Esophagus (tissue), 2 donors: ENCODE results near the gene MEAK7. TPM values are rescaled to one million over a fixed set of nuclear protein-coding genes. Genes with fewer than 3 reads are reported as not detected.

Experiments used
- H3K27ac ChIP-seq, 2 donors: one replicate each; pipeline ENCODE4 v1.5.1; 2013; ENCODE audit warnings: low read depth in 2 of 2, mild to moderate bottlenecking in 2 of 2, inconsistent platforms in 1 of 2, low read length in 1 of 2, moderate library complexity in 1 of 2
- H3K27me3 ChIP-seq, 2 donors: one replicate each; pipeline ENCODE4 v1.6.1; 2013; ENCODE audit warnings: low read length in 2 of 2, control low read depth in 1 of 2, mild to moderate bottlenecking in 1 of 2; ENCODE audit not compliant: insufficient read depth in 2 of 2, control insufficient read depth in 1 of 2
- H3K36me3 ChIP-seq, 2 donors: one replicate each; pipeline ENCODE4 v1.6.1; 2013; ENCODE audit warnings: low read length in 1 of 2; ENCODE audit not compliant: control insufficient read depth in 2 of 2, insufficient read depth in 2 of 2
- H3K4me1 ChIP-seq, 2 donors: one replicate each; pipeline ENCODE4 v1.6.1; 2013; ENCODE audit warnings: low read length in 1 of 2; ENCODE audit not compliant: control insufficient read depth in 2 of 2, insufficient read depth in 2 of 2
- H3K4me3 ChIP-seq, 2 donors: one replicate each; pipeline ENCODE4 v1.5.1; 2013; ENCODE audit warnings: low read length in 2 of 2, mild to moderate bottlenecking in 2 of 2, low read depth in 1 of 2, moderate library complexity in 1 of 2
- H3K9me3 ChIP-seq, 2 donors: one replicate each; pipeline ENCODE4 v1.6.1; 2013; ENCODE audit warnings: mild to moderate bottlenecking in 2 of 2, low read depth in 1 of 2, low read length in 1 of 2, moderate library complexity in 1 of 2; ENCODE audit not compliant: control insufficient read depth in 2 of 2, insufficient read depth in 1 of 2
- WGBS, 2 donors: extraction: QIAGEN DNeasy Blood & Tissue Kit; methylation state at CpG; one replicate each; pipeline ENCODE4 v1.1.7; 2013; 5-methylcytosine and 5-hydroxymethylcytosine counted together
- polyA plus RNA-seq, 2 donors: library from polyadenylated mRNA; stranded (reverse); fragments of 200-250 nt; gene quantifications; one replicate each; pipeline ENCODE4 v1.2.3, GENCODE V29; 2013
- donor health status: healthy with polysubstance abuse.
- donor health status: Bipolar disorder and iron deficiency.

Gene MEAK7
- polyA plus RNA-seq, 2 donors: 9.5 to 13.8 TPM

DNA sequence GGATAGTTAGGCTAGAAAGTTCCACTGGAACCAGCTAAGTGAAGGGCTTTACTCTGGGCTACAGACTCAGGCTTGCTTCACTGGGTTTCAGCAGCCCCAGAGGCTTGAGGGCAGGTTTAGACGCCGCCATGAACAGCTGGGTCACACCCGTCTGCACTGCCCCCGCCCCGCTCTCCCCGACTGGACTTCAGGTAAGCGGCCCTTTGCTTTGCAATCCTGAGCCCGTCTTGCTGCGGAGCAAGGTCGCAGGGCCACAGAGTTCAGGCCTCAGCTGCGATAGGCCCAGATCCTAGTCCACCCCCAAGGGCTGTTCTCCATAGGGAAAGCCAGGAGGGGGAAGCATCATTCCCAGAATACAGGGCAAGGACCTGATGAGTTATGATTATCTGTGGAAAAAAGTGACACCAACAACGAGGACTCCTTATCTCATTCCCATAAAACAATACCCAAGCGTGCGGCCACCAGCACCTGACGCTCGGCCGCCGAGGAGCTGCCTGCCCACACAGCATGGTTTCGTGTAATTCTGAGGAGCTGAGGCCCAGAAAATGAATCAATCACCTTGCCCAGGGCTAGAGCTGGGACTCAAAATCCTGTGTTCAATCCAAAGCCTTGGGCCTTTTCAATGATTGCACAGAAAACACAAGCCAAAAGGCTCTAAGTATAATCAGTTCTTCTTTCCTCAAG lies 20.4 kb downstream of the MEAK7 start:
- WGBS, 2 donors: 86 to 90% methylated on average over 19 of the region's 19 CpGs
- Histone ChIP-seq H3K27me3 (no peaks in the 10 kb centered on the region), H3K36me3 (peaks cover 15 to 53% of the 10 kb centered on the region in 2 donors), H3K4me3 (no peak overlapping the region), H3K4me1 (no peaks in the 10 kb centered on the region), H3K27ac (no peak overlapping the region), H3K9me3 (no peaks in the 10 kb centered on the region)

DNA sequence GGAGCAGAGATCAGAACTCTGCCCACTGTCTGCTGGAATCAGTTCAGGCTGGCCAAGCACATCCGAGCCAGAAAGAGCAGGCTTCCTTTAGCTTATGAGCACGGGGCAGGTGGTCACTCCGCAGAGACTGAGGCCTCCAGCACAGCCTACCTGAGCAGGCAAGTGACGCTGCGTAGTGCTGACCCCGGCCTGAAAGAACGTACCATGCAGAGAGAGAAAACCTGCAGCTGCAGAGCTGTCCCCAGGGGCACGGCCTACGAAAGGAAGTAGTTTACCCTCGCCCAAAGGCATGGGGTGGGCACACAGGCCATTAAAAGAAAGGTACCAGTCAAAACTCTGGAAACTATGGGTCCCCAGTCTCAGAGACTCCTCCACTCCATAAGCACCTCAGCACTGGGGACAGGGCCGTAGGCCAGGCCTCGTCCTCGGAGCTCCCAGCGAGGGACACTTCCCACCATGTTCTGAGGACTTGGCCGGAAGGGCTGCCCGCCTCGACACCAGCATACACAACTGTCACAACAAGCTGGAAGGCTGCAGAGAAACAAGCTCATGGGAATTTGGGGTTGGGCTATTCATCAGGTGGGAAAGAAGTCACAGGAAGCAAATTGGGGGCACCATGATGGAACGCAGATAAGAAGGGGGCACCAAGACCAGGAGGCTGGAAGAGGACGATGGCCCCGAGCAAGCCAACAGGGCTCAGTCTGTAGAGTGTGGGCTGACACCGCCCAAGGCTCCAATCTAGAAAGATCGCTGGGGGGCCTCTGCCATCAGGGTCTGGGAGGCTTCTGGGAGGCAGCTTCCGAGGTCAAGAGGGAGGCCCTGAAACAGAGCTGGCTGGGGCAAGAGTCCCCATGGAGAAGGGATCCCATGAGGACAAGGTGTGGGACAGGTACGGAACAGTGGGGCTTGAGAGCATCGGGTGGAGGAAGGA lies 21.2 kb downstream of the MEAK7 start:
- peaks cover 20 to 55% of the 10 kb centered on the region in 2 donors for H3K36me3 ChIP-seq

DNA sequence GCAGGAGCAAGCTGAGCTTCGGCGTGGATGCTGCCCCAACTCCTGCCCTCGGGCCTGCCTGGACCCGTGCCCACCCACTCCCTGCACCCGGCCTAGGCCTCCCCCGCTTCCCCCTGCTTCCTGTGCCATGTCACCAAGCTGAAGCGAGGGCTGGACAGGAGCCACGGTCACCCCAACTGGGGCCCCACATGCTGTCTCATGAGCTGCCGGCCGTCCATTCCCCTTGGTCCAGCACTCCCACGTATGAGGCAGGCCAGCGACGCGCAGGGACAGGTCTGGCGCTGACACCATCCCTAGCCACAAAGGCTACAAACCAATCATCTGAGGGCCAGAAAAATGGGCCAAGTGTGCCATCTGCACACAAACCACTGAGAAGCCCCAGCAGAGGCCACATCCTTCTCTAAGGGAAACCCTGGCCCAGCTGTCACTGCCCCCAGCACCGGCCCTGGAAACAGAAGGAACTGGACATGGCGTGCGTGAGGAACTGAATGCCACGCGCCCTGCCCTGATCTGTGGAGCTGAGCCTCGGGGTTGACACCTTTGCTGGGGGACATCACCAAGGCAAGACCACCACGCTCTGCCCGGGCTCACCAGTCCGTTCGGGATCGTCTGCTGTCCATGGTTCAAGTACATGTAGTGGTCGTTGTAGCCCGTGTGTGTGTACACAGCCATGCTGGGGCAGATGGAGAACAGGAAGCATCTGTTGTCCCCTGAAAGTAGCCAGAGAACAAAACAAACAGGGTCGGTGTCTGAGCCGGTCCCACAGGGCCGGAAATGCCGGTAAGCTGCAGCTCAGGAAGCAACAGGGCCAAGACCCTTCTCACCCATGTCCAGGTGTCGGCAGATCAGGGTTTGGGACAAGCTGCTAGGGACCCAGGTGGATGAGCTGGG lies 22.2 kb downstream of the MEAK7 start:
- no peak overlapping the region for H3K4me3 ChIP-seq
- 79 to 84% methylated on average over 32 to 33 of the region's 33 CpGs for WGBS, 2 donors
- peaks cover 21 to 51% of the 10 kb centered on the region in 2 donors for H3K36me3 ChIP-seq
- H3K4me1 ChIP-seq: no peaks in the 10 kb centered on the region
- no peak overlapping the region for H3K27ac ChIP-seq
- no peaks in the 10 kb centered on the region for H3K27me3 ChIP-seq
- no peaks in the 10 kb centered on the region for H3K9me3 ChIP-seq

More for the DNA sequence above, 21.2 kb downstream of the MEAK7 start:
- H3K9me3 ChIP-seq: no peaks in the 10 kb centered on the region
- 93% methylated on average over 25 of the region's 25 CpGs for WGBS, 2 donors
- H3K4me1 ChIP-seq: no peaks in the 10 kb centered on the region
- no peak overlapping the region for H3K27ac ChIP-seq
- no peak overlapping the region for H3K4me3 ChIP-seq
- H3K27me3 ChIP-seq: no peaks in the 10 kb centered on the region

DNA sequence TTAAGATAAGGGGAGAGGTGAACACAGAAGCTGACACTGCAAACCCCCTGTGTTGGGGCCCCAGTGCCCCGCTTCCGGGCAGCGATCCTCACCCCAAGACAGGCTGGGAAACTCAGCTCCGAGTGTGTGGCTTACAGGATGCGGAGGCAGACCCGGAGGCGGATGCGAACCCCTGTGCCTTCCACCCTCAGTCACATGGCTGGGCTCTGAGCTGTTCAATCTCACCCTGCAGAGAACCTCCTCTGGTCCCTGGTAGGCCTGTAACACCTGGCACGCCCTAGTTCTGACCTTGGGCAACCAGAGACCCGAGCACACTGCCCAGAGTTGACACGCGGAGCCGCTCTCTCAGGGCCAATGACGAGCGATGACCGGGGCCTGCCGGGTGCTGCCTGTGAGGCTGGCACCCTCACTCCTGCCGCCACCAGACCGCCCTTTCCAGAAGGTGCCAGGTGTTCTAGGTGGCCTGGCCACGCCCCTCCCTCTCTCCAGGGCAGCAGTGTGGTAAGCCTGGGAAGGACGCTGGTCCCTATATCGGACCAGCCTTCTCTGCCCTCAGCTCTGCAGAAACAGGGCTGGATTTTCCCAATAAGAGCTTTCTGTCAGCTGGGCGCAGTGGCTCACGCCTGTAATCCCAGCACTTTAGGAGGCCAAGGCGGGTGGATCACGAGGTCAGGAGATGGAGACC lies 23.3 kb downstream of the MEAK7 start:
- H3K4me3 ChIP-seq: no peak overlapping the region
- no peaks in the 10 kb centered on the region for H3K9me3 ChIP-seq
- peaks cover 24 to 42% of the 10 kb centered on the region in 2 donors for H3K36me3 ChIP-seq
- no peaks in the 10 kb centered on the region for H3K27me3 ChIP-seq
- no peaks in the 10 kb centered on the region for H3K4me1 ChIP-seq
- H3K27ac ChIP-seq: no peak overlapping the region
- WGBS, 2 donors: 85 to 93% methylated on average over 26 of the region's 26 CpGs

DNA sequence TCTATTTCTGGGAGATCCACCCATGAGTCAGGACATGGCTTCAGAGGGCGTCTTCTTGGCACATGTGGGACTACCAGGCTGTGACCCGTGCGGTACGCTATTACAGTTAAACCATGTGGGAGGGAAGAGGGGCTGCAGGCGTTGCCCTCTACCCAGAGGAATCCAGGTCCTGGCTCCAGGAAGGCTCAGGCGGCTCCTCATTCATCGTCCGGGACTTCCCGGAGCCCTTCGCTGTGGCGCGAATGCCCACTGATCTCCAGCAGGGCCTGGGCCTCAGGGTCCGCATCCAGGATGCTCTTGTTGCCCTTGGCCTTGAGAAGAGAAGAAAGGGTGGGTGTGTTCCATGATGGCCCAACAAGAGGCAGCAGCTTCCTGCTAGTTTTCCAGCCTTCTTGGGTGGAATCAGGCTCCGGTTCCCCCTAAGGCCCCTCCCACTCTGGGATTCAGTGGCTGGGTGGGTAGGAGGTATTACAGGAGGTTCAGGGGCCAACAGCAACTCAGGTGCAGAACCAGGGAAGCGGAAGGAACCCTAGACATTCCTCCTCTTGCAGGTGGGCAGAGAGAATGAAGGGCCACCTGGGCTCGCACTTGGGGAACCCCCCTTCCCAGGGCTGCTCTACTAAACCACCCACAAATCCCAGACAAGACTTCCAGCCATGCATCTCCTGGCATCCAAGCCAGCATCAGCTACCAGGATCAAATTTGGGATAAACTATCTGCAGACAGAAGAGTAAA lies 24.6 kb downstream of the MEAK7 start:
- 93 to 94% methylated on average over 16 of the region's 16 CpGs for WGBS, 2 donors
- no peaks in the 10 kb centered on the region for H3K4me1 ChIP-seq
- peaks cover 24 to 39% of the 10 kb centered on the region in 2 donors for H3K36me3 ChIP-seq
- H3K4me3 ChIP-seq: no peak overlapping the region
- no peaks in the 10 kb centered on the region for H3K9me3 ChIP-seq
- no peak overlapping the region for H3K27ac ChIP-seq
- no peaks in the 10 kb centered on the region for H3K27me3 ChIP-seq

DNA sequence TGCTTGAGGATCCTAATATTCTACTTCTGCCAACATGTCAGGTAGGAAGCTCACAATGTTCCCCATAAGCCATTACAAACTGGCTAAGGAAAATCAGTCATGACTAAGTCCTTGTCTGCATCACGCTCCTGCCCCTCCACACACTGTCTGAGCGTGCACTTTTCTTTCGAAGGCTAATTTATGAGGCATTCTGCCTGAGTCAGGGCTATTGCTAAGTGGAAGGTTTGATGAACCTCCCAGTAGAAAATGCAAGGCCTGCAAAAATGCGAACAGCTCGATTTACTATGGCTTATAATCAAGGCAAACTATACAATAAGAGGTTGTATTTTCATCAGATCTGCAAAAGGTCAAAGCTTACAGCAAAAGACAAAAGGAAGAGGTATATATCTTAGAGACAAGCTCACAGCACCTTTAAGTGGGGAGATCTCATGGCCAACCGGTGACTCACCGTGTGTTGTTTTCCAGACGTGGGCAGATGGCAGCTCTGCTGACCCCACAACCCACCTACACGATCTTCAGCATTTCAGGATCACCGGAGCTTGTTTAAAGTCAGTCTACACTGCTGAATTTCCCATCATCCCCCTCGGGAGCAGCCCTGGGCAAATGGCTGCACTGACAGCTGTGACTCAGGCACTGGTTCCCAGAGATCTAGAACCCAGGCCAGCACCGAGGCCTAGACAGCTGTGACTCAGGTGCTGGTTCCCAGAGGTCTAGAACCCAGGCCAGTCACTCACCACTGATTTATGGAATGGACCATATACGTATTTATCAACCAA lies 26.1 kb downstream of the MEAK7 start:
- no peak overlapping the region for H3K4me3 ChIP-seq
- peaks cover 23 to 37% of the 10 kb centered on the region in 2 donors for H3K36me3 ChIP-seq
- H3K9me3 ChIP-seq: no peaks in the 10 kb centered on the region
- no peaks in the 10 kb centered on the region for H3K27me3 ChIP-seq
- no peaks in the 10 kb centered on the region for H3K4me1 ChIP-seq
- WGBS, 2 donors: 83 to 85% methylated on average over 13 of the region's 13 CpGs
- H3K27ac ChIP-seq: no peak overlapping the region

DNA sequence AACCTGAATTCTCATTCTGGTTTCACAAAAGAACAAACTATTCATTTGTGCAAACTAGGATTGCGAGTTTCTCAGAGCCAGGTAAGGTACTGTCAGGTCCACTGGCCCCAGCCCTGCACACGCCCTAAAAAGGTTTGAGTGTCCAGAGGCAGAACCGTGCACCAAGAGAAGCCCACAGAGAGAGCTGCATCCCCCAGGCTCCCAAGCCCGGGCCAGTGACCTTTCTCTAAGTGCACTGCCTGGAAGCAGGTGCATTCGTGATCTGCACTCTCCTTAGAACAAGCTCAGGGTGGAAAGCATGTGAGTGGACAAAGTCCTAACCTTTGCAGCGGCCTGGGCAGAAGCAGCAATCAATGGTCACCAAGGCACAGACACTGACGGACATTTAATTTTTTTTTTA lies 26.8 kb downstream of the MEAK7 start:
- Histone ChIP-seq H3K27me3 (no peaks in the 10 kb centered on the region), H3K36me3 (peaks cover 16 to 30% of the 10 kb centered on the region in 2 donors), H3K9me3 (no peaks in the 10 kb centered on the region), H3K27ac (no peak overlapping the region), H3K4me3 (no peak overlapping the region), H3K4me1 (no peaks in the 10 kb centered on the region)
- 74 to 78% methylated on average over 7 of the region's 7 CpGs for WGBS, 2 donors

DNA sequence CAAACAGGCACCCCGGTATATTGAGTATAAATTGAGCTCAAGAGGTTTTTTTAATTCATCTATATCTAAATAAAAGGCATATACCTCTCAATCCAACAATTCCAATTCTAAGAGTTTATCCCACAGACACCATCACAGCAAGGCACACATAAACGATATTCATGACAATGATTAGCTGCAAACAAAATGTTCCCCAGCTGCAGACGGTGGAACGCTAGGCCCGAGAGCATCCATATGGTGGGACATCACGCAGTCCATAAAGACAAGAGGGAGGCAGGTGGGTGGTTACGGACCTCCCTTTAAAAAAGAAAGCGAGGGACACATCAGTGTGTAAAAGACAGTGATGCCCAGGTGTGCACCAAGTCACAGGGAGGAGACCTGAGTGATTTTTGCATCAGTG lies 28.1 kb downstream of the MEAK7 start:
- WGBS, 2 donors: 93 to 94% methylated on average over 8 of the region's 8 CpGs
- Histone ChIP-seq H3K27me3 (no peaks in the 10 kb centered on the region), H3K36me3 (peaks cover 16 to 24% of the 10 kb centered on the region in 2 donors), H3K27ac (no peak overlapping the region), H3K4me3 (no peak overlapping the region), H3K9me3 (peaks cover 0 to 3% of the 10 kb centered on the region in 2 donors), H3K4me1 (no peaks in the 10 kb centered on the region)
